H4 (cell line): Measurements from ENCODE around the gene FOXF2. TPM values are rescaled to one million over a fixed set of nuclear protein-coding genes. Genes with fewer than 3 reads are reported as not detected.

Experiments
- total RNA-seq: library from RNA; depleted of rRNA; stranded (reverse); fragments of >200 nt; shearing (Covaris generic); gene quantifications from 2 replicates; pipeline ENCODE4 v1.2.3, GENCODE V29; 2014; rRNA removed

Gene FOXF2
- total RNA-seq, 1 experiment from 2014 or later = 18.3 TPM

Other genes with a start within 250 kb of the FOXF2 start
- gene FOXQ1, start 77.5 kb upstream of the FOXF2 start, total RNA-seq = 0.52 and 0.90 TPM in 2 replicates
- gene FOXC1, start 220.3 kb downstream of the FOXF2 start, total RNA-seq = 4.8 and 4.9 TPM in 2 replicates